ENCODE results near the gene SLC38A8. TPM values are rescaled to one million over a fixed set of nuclear protein-coding genes. Genes with fewer than 3 reads are reported as not detected.

Gene SLC38A8
- total RNA-seq, 6 experiments from 2014 or later, result not detected

DNA sequence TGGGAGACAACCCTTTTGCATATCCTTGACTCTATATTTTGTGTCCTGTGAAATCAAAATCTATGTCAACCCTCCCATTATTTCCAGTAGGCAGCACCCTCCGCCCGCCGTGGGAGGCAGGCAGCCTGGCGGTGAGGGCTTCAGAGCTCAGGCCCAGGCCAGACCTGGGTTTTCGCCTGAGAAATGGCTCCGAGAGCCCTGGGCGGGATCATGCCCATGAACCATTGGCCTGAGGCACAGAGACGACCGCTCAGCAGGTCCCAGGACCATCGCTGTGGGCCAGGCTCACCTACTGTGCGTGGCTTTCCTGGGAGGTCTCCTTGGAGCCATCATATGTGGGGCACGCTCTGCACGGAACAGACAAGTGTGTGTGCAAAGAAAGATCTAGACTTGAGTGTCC is 6.3 kb upstream of the SLC38A8 start:
- Mint-ChIP-seq H3K27ac (no peak overlapping the region), H3K9me3 (no peaks in the 10 kb centered on the region), H3K36me3 (ENCODE audit: low read depth) (peaks cover 15% of the 10 kb centered on the region; the same call in 1 of the 2 replicates), H3K4me3 (no peak overlapping the region), H3K4me1 (ENCODE audit: low read depth) (no peaks in the 10 kb centered on the region), H3K27me3 (ENCODE audit: insufficient read depth) (peaks cover 6% of the 10 kb centered on the region)
- TF ChIP-seq, protein P1, sequence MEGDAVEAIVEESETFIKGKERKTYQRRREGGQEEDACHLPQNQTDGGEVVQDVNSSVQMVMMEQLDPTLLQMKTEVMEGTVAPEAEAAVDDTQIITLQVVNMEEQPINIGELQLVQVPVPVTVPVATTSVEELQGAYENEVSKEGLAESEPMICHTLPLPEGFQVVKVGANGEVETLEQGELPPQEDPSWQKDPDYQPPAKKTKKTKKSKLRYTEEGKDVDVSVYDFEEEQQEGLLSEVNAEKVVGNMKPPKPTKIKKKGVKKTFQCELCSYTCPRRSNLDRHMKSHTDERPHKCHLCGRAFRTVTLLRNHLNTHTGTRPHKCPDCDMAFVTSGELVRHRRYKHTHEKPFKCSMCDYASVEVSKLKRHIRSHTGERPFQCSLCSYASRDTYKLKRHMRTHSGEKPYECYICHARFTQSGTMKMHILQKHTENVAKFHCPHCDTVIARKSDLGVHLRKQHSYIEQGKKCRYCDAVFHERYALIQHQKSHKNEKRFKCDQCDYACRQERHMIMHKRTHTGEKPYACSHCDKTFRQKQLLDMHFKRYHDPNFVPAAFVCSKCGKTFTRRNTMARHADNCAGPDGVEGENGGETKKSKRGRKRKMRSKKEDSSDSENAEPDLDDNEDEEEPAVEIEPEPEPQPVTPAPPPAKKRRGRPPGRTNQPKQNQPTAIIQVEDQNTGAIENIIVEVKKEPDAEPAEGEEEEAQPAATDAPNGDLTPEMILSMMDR (IDR thresholded peaks at IDR 0.05), result no peak
- no peak for DNase-seq

DNA sequence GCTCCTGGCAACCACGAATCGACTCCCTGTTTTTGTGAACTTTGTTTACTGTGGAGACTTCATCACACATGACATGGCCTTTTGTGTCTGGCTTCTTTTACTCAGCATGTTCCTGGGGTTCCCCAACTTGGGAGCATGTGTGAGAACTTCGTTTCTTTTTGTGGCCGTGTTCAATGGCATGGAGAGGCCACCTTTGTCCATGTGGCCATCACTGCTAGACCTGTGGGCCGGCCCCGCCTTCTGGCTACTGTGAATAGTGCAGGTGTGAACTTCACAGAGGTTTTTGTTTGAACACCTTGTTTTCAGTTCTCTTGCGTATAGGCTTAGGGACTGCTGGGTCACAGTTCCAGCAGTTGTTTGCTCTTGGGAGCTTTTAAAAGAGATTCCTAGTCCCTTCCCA is 5.7 kb upstream of the SLC38A8 start:
- DNase-seq, result no peak
- H3K27me3 Mint-ChIP-seq (ENCODE audit: insufficient read depth), result peaks cover 12% of the 10 kb centered on the region
- TF ChIP-seq, protein P1 (IDR thresholded peaks at IDR 0.05), result peak; percentile 37
- no peaks in the 10 kb centered on the region for H3K4me1 Mint-ChIP-seq (ENCODE audit: low read depth)
- no peak overlapping the region for H3K4me3 Mint-ChIP-seq
- no peak overlapping the region for H3K27ac Mint-ChIP-seq
- H3K36me3 Mint-ChIP-seq (ENCODE audit: low read depth), result peaks cover 9% of the 10 kb centered on the region; the same call in 1 of the 2 replicates
- no peaks in the 10 kb centered on the region for H3K9me3 Mint-ChIP-seq

DNA sequence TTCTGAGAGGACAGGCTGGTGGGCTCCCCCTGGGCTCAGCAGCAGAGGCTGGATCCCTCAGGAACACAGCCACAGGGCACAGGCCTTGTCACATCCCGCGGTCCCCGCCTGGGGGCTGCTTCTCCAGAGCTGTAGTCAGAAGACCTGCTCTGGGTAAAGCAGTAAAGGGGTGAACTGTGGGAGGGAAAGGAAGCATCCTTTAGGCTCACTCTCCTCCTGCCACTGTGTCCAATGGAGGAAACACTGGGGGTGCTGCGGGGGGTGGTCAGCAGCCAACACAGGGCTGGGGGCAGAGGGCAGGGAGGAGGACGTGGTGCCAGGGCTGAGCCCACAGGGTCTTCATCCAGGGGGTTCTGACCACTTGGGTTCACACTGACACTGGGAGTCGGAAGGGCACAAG is 5.0 kb upstream of the SLC38A8 start:
- TF ChIP-seq, protein P1 (IDR thresholded peaks at IDR 0.05), result no peak
- H3K27ac Mint-ChIP-seq, result no peak overlapping the region
- peaks cover 2% of the 10 kb centered on the region; the same call in 1 of the 2 replicates for H3K36me3 Mint-ChIP-seq (ENCODE audit: low read depth)
- no peaks in the 10 kb centered on the region for H3K4me1 Mint-ChIP-seq (ENCODE audit: low read depth)
- peaks cover 12% of the 10 kb centered on the region for H3K27me3 Mint-ChIP-seq (ENCODE audit: insufficient read depth)
- no peak overlapping the region for H3K4me3 Mint-ChIP-seq
- H3K9me3 Mint-ChIP-seq, result no peaks in the 10 kb centered on the region
- DNase-seq, result no peak

DNA sequence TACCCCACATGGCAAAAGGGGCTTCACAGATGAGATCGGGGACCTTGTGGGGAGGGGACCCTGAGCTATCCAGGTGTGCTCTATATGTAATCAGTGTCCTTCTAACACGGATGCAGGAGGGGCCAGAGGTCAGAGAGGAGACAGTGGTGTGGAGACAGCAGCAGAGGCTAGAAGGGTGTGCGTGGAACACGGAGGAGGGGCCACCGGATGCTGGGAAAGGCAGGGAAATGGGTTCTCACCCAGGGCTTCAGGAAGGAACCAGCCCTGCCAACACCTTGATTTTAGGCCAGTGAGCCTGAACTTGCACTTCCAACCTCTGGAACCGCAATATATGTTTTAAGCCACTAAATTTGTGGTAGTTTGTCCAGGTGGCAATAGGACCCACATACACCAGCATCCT is 4.6 kb upstream of the SLC38A8 start:
- DNase-seq, result no peak
- H3K4me1 Mint-ChIP-seq (ENCODE audit: low read depth), result no peaks in the 10 kb centered on the region
- no peaks in the 10 kb centered on the region for H3K36me3 Mint-ChIP-seq (ENCODE audit: low read depth)
- H3K9me3 Mint-ChIP-seq, result no peaks in the 10 kb centered on the region
- H3K27ac Mint-ChIP-seq, result no peak overlapping the region
- no peak overlapping the region for H3K4me3 Mint-ChIP-seq
- H3K27me3 Mint-ChIP-seq (ENCODE audit: insufficient read depth), result peaks cover 12% of the 10 kb centered on the region
- TF ChIP-seq, protein P1 (IDR thresholded peaks at IDR 0.05), result no peak

DNA sequence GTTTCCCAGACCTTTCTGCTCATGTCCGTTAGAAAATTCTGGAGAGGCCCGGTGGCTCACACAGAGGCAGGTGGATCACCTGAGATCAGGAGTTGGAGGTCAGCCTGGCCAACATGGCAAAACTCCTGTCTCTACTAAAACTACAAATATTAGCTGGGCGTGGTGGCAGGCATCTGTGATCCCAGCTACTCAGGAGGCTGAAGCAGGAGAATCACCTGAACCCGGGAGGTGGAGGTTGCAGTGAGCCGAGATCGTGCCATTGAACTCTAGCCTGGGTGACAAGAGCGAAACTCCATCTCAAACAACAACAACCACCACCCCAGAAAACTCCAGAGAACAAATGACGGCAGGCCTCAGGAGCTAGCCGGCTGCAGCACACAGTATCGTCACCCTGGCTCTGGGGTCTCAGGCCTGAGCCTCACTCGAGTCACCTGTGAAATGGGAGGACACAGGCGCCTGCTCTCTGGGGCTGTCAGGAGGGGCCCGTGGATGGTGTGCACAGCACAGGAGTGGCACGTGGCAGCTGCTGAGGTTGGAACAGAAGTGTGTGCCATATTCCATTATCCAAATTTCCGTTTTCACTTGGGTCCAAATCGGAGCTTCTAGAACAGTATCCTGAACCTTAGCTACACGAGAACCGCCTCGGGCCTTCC is 3.3 kb upstream of the SLC38A8 start:
- TF ChIP-seq, protein P1 (IDR thresholded peaks at IDR 0.05), result no peak
- H3K27me3 Mint-ChIP-seq (ENCODE audit: insufficient read depth), result peaks cover 22% of the 10 kb centered on the region
- no peak overlapping the region for H3K4me3 Mint-ChIP-seq
- DNase-seq, result no peak
- H3K27ac Mint-ChIP-seq, result no peak overlapping the region
- H3K36me3 Mint-ChIP-seq (ENCODE audit: low read depth), result no peaks in the 10 kb centered on the region
- peaks cover under 1% of the 10 kb centered on the region; the same call in 1 of the 2 replicates for H3K4me1 Mint-ChIP-seq (ENCODE audit: low read depth)
- no peaks in the 10 kb centered on the region for H3K9me3 Mint-ChIP-seq

Measured in HFFc6 (cell line).